Measurements from ENCODE around the gene LTBP1.

The LTBP1 gene

GRCh38 chr2:33318456-33318855 is 371.7 kb downstream of the LTBP1 start:
- no peaks in the 10 kb centered on the region for H3K79me2 ChIP-seq (ENCODE audit: control insufficient read depth, insufficient read depth, low read length)
- H4K5ac ChIP-seq (ENCODE audit: low read length): no peak overlapping the region
- H3K36me3 ChIP-seq (ENCODE audit: control insufficient read depth, insufficient read depth, low read length): no peaks in the 10 kb centered on the region
- WGBS (ENCODE audit: extremely low coverage, insufficient coverage, low lambda C conversion rate): no CpG with 5 or more reads among the region's 3 CpGs
- H2BK5ac ChIP-seq (ENCODE audit: low read length): no peak overlapping the region
- H3K18ac ChIP-seq (ENCODE audit: low read length): no peak overlapping the region
- H4K8ac ChIP-seq (ENCODE audit: low read depth, low read length): no peak overlapping the region
- no peaks in the 10 kb centered on the region for H3K27me3 ChIP-seq (ENCODE audit: insufficient read depth, low read length, poor library complexity)
- no peak overlapping the region for H2BK120ac ChIP-seq (ENCODE audit: low read depth, low read length)
- H3K4me1 ChIP-seq (ENCODE audit: control insufficient read depth, low read depth, low read length): no peaks in the 10 kb centered on the region
- H2AK5ac ChIP-seq (ENCODE audit: low read length): no peak overlapping the region
- no peaks in the 10 kb centered on the region for H3K79me1 ChIP-seq (ENCODE audit: low read length)
- H3K23ac ChIP-seq (ENCODE audit: low read length): no peak overlapping the region
- no peak overlapping the region for H2BK15ac ChIP-seq (replicated peaks; ENCODE audit: low read depth)
- no peak overlapping the region for H3K56ac ChIP-seq (ENCODE audit: low read length)
- H3K27ac ChIP-seq (ENCODE audit: low read depth, low read length): no peak overlapping the region
- no peak overlapping the region for H3K4ac ChIP-seq (ENCODE audit: low read depth, low read length)
- H3K4me2 ChIP-seq (ENCODE audit: low read length): no peak overlapping the region
- no peak overlapping the region for H3K9ac ChIP-seq (ENCODE audit: low read length)
- DNase-seq: no peak
- no peak overlapping the region for H3K4me3 ChIP-seq (ENCODE audit: low read length)

- no peak overlapping the region for H2AK5ac ChIP-seq (ENCODE audit: low read length)
- no peak for DNase-seq
- no CpG with 5 or more reads among the region's 3 CpGs for WGBS (ENCODE audit: extremely low coverage, insufficient coverage, low lambda C conversion rate)
- no peak overlapping the region for H3K4ac ChIP-seq (ENCODE audit: low read depth, low read length)
- H3K27me3 ChIP-seq (ENCODE audit: insufficient read depth, low read length, poor library complexity): no peaks in the 10 kb centered on the region
- no peak overlapping the region for H3K9ac ChIP-seq (ENCODE audit: low read length)
- no peaks in the 10 kb centered on the region for H3K4me1 ChIP-seq (ENCODE audit: control insufficient read depth, low read depth, low read length)
- H3K56ac ChIP-seq (ENCODE audit: low read length): no peak overlapping the region
- no peak overlapping the region for H3K27ac ChIP-seq (ENCODE audit: low read depth, low read length)
- no peak overlapping the region for H3K23ac ChIP-seq (ENCODE audit: low read length)
- no peaks in the 10 kb centered on the region for H3K79me2 ChIP-seq (ENCODE audit: control insufficient read depth, insufficient read depth, low read length)
- no peak overlapping the region for H2BK5ac ChIP-seq (ENCODE audit: low read length)
- H3K4me3 ChIP-seq (ENCODE audit: low read length): no peak overlapping the region
- no peak overlapping the region for H2BK15ac ChIP-seq (replicated peaks; ENCODE audit: low read depth)
- H4K5ac ChIP-seq (ENCODE audit: low read length): no peak overlapping the region
- H3K4me2 ChIP-seq (ENCODE audit: low read length): no peak overlapping the region
- H3K36me3 ChIP-seq (ENCODE audit: control insufficient read depth, insufficient read depth, low read length): no peaks in the 10 kb centered on the region
- H2BK120ac ChIP-seq (ENCODE audit: low read depth, low read length): no peak overlapping the region
- no peak overlapping the region for H4K8ac ChIP-seq (ENCODE audit: low read depth, low read length)
- no peaks in the 10 kb centered on the region for H3K79me1 ChIP-seq (ENCODE audit: low read length)
- H3K18ac ChIP-seq (ENCODE audit: low read length): no peak overlapping the region
These were observed 373.8 kb downstream of the LTBP1 start for GRCh38 chr2:33320573-33320972.

GRCh38 chr2:33321236-33321771 is 374.6 kb downstream of the LTBP1 start:
- Histone ChIP-seq H3K23ac (ENCODE audit: low read length) (no peak overlapping the region), H3K36me3 (ENCODE audit: control insufficient read depth, insufficient read depth, low read length) (no peaks in the 10 kb centered on the region), H3K4me2 (ENCODE audit: low read length) (no peak overlapping the region), H3K79me2 (ENCODE audit: control insufficient read depth, insufficient read depth, low read length) (no peaks in the 10 kb centered on the region), H2BK15ac (replicated peaks; ENCODE audit: low read depth) (no peak overlapping the region), H3K4ac (ENCODE audit: low read depth, low read length) (no peak overlapping the region), H4K5ac (ENCODE audit: low read length) (no peak overlapping the region), H3K79me1 (ENCODE audit: low read length) (no peaks in the 10 kb centered on the region), H3K56ac (ENCODE audit: low read length) (no peak overlapping the region), H2BK120ac (ENCODE audit: low read depth, low read length) (no peak overlapping the region), H3K18ac (ENCODE audit: low read length) (no peak overlapping the region), H3K9ac (ENCODE audit: low read length) (no peak overlapping the region), H2BK5ac (ENCODE audit: low read length) (no peak overlapping the region), H3K4me3 (ENCODE audit: low read length) (no peak overlapping the region), H2AK5ac (ENCODE audit: low read length) (no peak overlapping the region), H4K8ac (ENCODE audit: low read depth, low read length) (no peak overlapping the region), H3K27ac (ENCODE audit: low read depth, low read length) (no peak overlapping the region), H3K27me3 (ENCODE audit: insufficient read depth, low read length, poor library complexity) (no peaks in the 10 kb centered on the region), H3K4me1 (ENCODE audit: control insufficient read depth, low read depth, low read length) (no peaks in the 10 kb centered on the region)
- no peak for DNase-seq
- no CpG with 5 or more reads among the region's 8 CpGs for WGBS (ENCODE audit: extremely low coverage, insufficient coverage, low lambda C conversion rate)

- no peak overlapping the region for H2BK120ac ChIP-seq (ENCODE audit: low read depth, low read length)
- H3K79me2 ChIP-seq (ENCODE audit: control insufficient read depth, insufficient read depth, low read length): no peaks in the 10 kb centered on the region
- H3K36me3 ChIP-seq (ENCODE audit: control insufficient read depth, insufficient read depth, low read length): no peaks in the 10 kb centered on the region
- H4K5ac ChIP-seq (ENCODE audit: low read length): no peak overlapping the region
- no peak overlapping the region for H3K27ac ChIP-seq (ENCODE audit: low read depth, low read length)
- no peak overlapping the region for H3K4me3 ChIP-seq (ENCODE audit: low read length)
- no peak overlapping the region for H3K18ac ChIP-seq (ENCODE audit: low read length)
- no peak overlapping the region for H2BK5ac ChIP-seq (ENCODE audit: low read length)
- no peaks in the 10 kb centered on the region for H3K4me1 ChIP-seq (ENCODE audit: control insufficient read depth, low read depth, low read length)
- no peak overlapping the region for H3K4ac ChIP-seq (ENCODE audit: low read depth, low read length)
- no peak overlapping the region for H4K8ac ChIP-seq (ENCODE audit: low read depth, low read length)
- H2BK15ac ChIP-seq (replicated peaks; ENCODE audit: low read depth): no peak overlapping the region
- WGBS (ENCODE audit: extremely low coverage, insufficient coverage, low lambda C conversion rate): no CpG with 5 or more reads among the region's 3 CpGs
- H3K9ac ChIP-seq (ENCODE audit: low read length): no peak overlapping the region
- no peak overlapping the region for H3K56ac ChIP-seq (ENCODE audit: low read length)
- no peak overlapping the region for H3K4me2 ChIP-seq (ENCODE audit: low read length)
- no peak overlapping the region for H3K23ac ChIP-seq (ENCODE audit: low read length)
- no peak for DNase-seq
- no peak overlapping the region for H2AK5ac ChIP-seq (ENCODE audit: low read length)
- no peaks in the 10 kb centered on the region for H3K27me3 ChIP-seq (ENCODE audit: insufficient read depth, low read length, poor library complexity)
- no peaks in the 10 kb centered on the region for H3K79me1 ChIP-seq (ENCODE audit: low read length)
These were observed 375.2 kb downstream of the LTBP1 start for GRCh38 chr2:33321876-33322483.

- H3K79me1 ChIP-seq (ENCODE audit: low read length): no peaks in the 10 kb centered on the region
- DNase-seq: no peak
- H2AK5ac ChIP-seq (ENCODE audit: low read length): no peak overlapping the region
- H3K4me2 ChIP-seq (ENCODE audit: low read length): no peak overlapping the region
- no peaks in the 10 kb centered on the region for H3K4me1 ChIP-seq (ENCODE audit: control insufficient read depth, low read depth, low read length)
- no peak overlapping the region for H3K56ac ChIP-seq (ENCODE audit: low read length)
- H4K8ac ChIP-seq (ENCODE audit: low read depth, low read length): no peak overlapping the region
- H3K18ac ChIP-seq (ENCODE audit: low read length): no peak overlapping the region
- H3K9ac ChIP-seq (ENCODE audit: low read length): no peak overlapping the region
- H2BK5ac ChIP-seq (ENCODE audit: low read length): no peak overlapping the region
- no peaks in the 10 kb centered on the region for H3K36me3 ChIP-seq (ENCODE audit: control insufficient read depth, insufficient read depth, low read length)
- H2BK120ac ChIP-seq (ENCODE audit: low read depth, low read length): no peak overlapping the region
- H4K5ac ChIP-seq (ENCODE audit: low read length): no peak overlapping the region
- WGBS (ENCODE audit: extremely low coverage, insufficient coverage, low lambda C conversion rate): no CpG with 5 or more reads among the region's 6 CpGs
- no peak overlapping the region for H3K4me3 ChIP-seq (ENCODE audit: low read length)
- no peaks in the 10 kb centered on the region for H3K79me2 ChIP-seq (ENCODE audit: control insufficient read depth, insufficient read depth, low read length)
- H3K27me3 ChIP-seq (ENCODE audit: insufficient read depth, low read length, poor library complexity): no peaks in the 10 kb centered on the region
- no peak overlapping the region for H2BK15ac ChIP-seq (replicated peaks; ENCODE audit: low read depth)
- no peak overlapping the region for H3K4ac ChIP-seq (ENCODE audit: low read depth, low read length)
- H3K23ac ChIP-seq (ENCODE audit: low read length): no peak overlapping the region
- no peak overlapping the region for H3K27ac ChIP-seq (ENCODE audit: low read depth, low read length)
These were observed 375.9 kb downstream of the LTBP1 start for GRCh38 chr2:33322612-33323011.

GRCh38 chr2:33323957-33324356 is 377.2 kb downstream of the LTBP1 start:
- H3K27ac ChIP-seq (ENCODE audit: low read depth, low read length): no peak overlapping the region
- WGBS (ENCODE audit: extremely low coverage, insufficient coverage, low lambda C conversion rate): no CpG with 5 or more reads among the region's 2 CpGs

More at GRCh38 chr2:33323957-33324356, 377.2 kb downstream of the LTBP1 start:
- Histone ChIP-seq H3K27me3 (ENCODE audit: insufficient read depth, low read length, poor library complexity) (no peaks in the 10 kb centered on the region), H3K36me3 (ENCODE audit: control insufficient read depth, insufficient read depth, low read length) (no peaks in the 10 kb centered on the region), H2BK120ac (ENCODE audit: low read depth, low read length) (no peak overlapping the region), H3K23ac (ENCODE audit: low read length) (no peak overlapping the region), H3K79me2 (ENCODE audit: control insufficient read depth, insufficient read depth, low read length) (no peaks in the 10 kb centered on the region), H3K4me1 (ENCODE audit: control insufficient read depth, low read depth, low read length) (no peaks in the 10 kb centered on the region), H3K18ac (ENCODE audit: low read length) (no peak overlapping the region), H2AK5ac (ENCODE audit: low read length) (no peak overlapping the region), H2BK15ac (replicated peaks; ENCODE audit: low read depth) (no peak overlapping the region), H3K56ac (ENCODE audit: low read length) (no peak overlapping the region), H3K4ac (ENCODE audit: low read depth, low read length) (no peak overlapping the region), H3K79me1 (ENCODE audit: low read length) (no peaks in the 10 kb centered on the region), H3K9ac (ENCODE audit: low read length) (no peak overlapping the region), H4K5ac (ENCODE audit: low read length) (no peak overlapping the region), H3K4me2 (ENCODE audit: low read length) (no peak overlapping the region), H4K8ac (ENCODE audit: low read depth, low read length) (no peak overlapping the region), H2BK5ac (ENCODE audit: low read length) (no peak overlapping the region), H3K4me3 (ENCODE audit: low read length) (no peak overlapping the region)
- no peak for DNase-seq

Data from mesendoderm (in vitro differentiated cells).